ENCODE measurements around the gene ACADVL. TPM values are rescaled to one million over a fixed set of nuclear protein-coding genes. Genes with fewer than 3 reads are reported as not detected.

Gene ACADVL
- total RNA-seq, 2 donors from 2014 or later, result 369 to 471 TPM

GRCh38 chr17:7176107-7176840 is 43.5 kb upstream of the ACADVL start:
- no peak overlapping the region for H3K27ac ChIP-seq
- no peak for TF ChIP-seq CTCF (IDR thresholded peaks at IDR 0.05)
- peaks cover 13% of the 10 kb centered on the region for H3K27me3 ChIP-seq (replicated peaks; ENCODE audit: insufficient read depth)
- H3K36me3 ChIP-seq, result no peaks in the 10 kb centered on the region
- H3K9me3 ChIP-seq, result no peaks in the 10 kb centered on the region
- H3K4me1 ChIP-seq (ENCODE audit: control insufficient read depth in 1 of 2, low read depth in 2 of 2), result peaks cover 11 to 14% of the 10 kb centered on the region in 2 donors
- ATAC-seq (ENCODE audit: insufficient number of reproducible peaks, low FRiP score, low read depth) (no peak), DNase-seq (ENCODE audit: low spot score) (no peak)
- H3K4me3 ChIP-seq, result no peak overlapping the region

- DNase-seq (ENCODE audit: low spot score), result no peak
- Histone ChIP-seq H3K4me3 (peak overlapping the region; percentile 61), H3K36me3 (no peaks in the 10 kb centered on the region), H3K9me3 (no peaks in the 10 kb centered on the region), H3K4me1 (ENCODE audit: control insufficient read depth in 1 of 2, low read depth in 2 of 2) (peaks cover 11 to 14% of the 10 kb centered on the region in 2 donors), H3K27me3 (replicated peaks; ENCODE audit: insufficient read depth) (peaks cover 13% of the 10 kb centered on the region), H3K27ac (no peak overlapping the region)
- no peak for TF ChIP-seq CTCF (IDR thresholded peaks at IDR 0.05)
- ATAC-seq (ENCODE audit: insufficient number of reproducible peaks, low FRiP score, low read depth), result no peak
These were observed 42.9 kb upstream of the ACADVL start for GRCh38 chr17:7176841-7177190.

GRCh38 chr17:7177191-7177953 is 42.4 kb upstream of the ACADVL start:
- ATAC-seq (ENCODE audit: insufficient number of reproducible peaks, low FRiP score, low read depth) (no peak), DNase-seq (ENCODE audit: low spot score) (no peak)
- no peaks in the 10 kb centered on the region for H3K36me3 ChIP-seq
- peak overlapping the region; percentile 61 for H3K4me3 ChIP-seq
- TF ChIP-seq CTCF (IDR thresholded peaks at IDR 0.05), result peak; percentile 76
- H3K4me1 ChIP-seq (ENCODE audit: control insufficient read depth in 1 of 2, low read depth in 2 of 2), result peaks cover 11 to 14% of the 10 kb centered on the region in 2 donors
- peaks cover 13% of the 10 kb centered on the region for H3K27me3 ChIP-seq (replicated peaks; ENCODE audit: insufficient read depth)
- H3K27ac ChIP-seq, result no peak overlapping the region
- H3K9me3 ChIP-seq, result no peaks in the 10 kb centered on the region

- Histone ChIP-seq H3K27ac (no peak overlapping the region), H3K4me3 (peak overlapping the region; percentile 61), H3K36me3 (no peaks in the 10 kb centered on the region), H3K27me3 (replicated peaks; ENCODE audit: insufficient read depth) (peaks cover 13% of the 10 kb centered on the region), H3K4me1 (ENCODE audit: control insufficient read depth in 1 of 2, low read depth in 2 of 2) (peaks cover 11 to 14% of the 10 kb centered on the region in 2 donors), H3K9me3 (no peaks in the 10 kb centered on the region)
- no peak for ATAC-seq (ENCODE audit: insufficient number of reproducible peaks, low FRiP score, low read depth)
- TF ChIP-seq CTCF (IDR thresholded peaks at IDR 0.05), result no peak
- DNase-seq (ENCODE audit: low spot score), result no peak
These were observed 41.7 kb upstream of the ACADVL start for GRCh38 chr17:7177954-7178477.

- H3K9me3 ChIP-seq, result no peaks in the 10 kb centered on the region
- no peak for DNase-seq (ENCODE audit: low spot score)
- H3K27ac ChIP-seq, result no peak overlapping the region
- H3K27me3 ChIP-seq (replicated peaks; ENCODE audit: insufficient read depth), result peaks cover 13% of the 10 kb centered on the region
- no peak overlapping the region for H3K4me3 ChIP-seq
- no peaks in the 10 kb centered on the region for H3K36me3 ChIP-seq
- TF ChIP-seq CTCF (IDR thresholded peaks at IDR 0.05), result no peak
- H3K4me1 ChIP-seq (ENCODE audit: control insufficient read depth in 1 of 2, low read depth in 2 of 2), result peaks cover 11 to 14% of the 10 kb centered on the region in 2 donors
- ATAC-seq (ENCODE audit: insufficient number of reproducible peaks, low FRiP score, low read depth), result no peak
These were observed 40.8 kb upstream of the ACADVL start for GRCh38 chr17:7178973-7179316.
